Skeletal muscle tissue (tissue), 4 donors: ENCODE measurements around the gene KERA. TPM values are rescaled to one million over a fixed set of nuclear protein-coding genes. Genes with fewer than 3 reads are reported as not detected.
"Not testable (repeated sequence)": the region's sequence is repeated elsewhere in the genome, so short reads cannot be mapped to it uniquely, and the experiment has no call there.

Experiments used
- H3K27ac ChIP-seq: one replicate; pipeline ENCODE4 v1.7.0; 2013; ENCODE audit warnings: mild to moderate bottlenecking, low read depth, low read length, inconsistent platforms
- H3K27me3 ChIP-seq, 3 donors: one replicate each; pipeline ENCODE4 v1.7.0; 2013; ENCODE audit warnings: low read length in 3 of 3; ENCODE audit not compliant: control insufficient read depth in 3 of 3, insufficient read depth in 3 of 3
- H3K36me3 ChIP-seq, 3 donors: one replicate each; pipeline ENCODE4 v1.7.0; 2013; ENCODE audit warnings: low read length in 3 of 3; ENCODE audit not compliant: control insufficient read depth in 3 of 3, insufficient read depth in 3 of 3
- H3K4me1 ChIP-seq, 3 donors: one replicate each; pipeline ENCODE4 v1.7.0; 2013; ENCODE audit warnings: low read length in 3 of 3, mild to moderate bottlenecking in 3 of 3; ENCODE audit not compliant: control insufficient read depth in 3 of 3, insufficient read depth in 3 of 3
- H3K4me3 ChIP-seq, 3 donors: one replicate each; pipeline ENCODE4 v1.7.0; 2013; ENCODE audit warnings: low read length in 3 of 3
- H3K9ac ChIP-seq, 3 donors: one replicate each; pipeline ENCODE4 v1.7.0; 2013; ENCODE audit warnings: low read length in 3 of 3, mild to moderate bottlenecking in 3 of 3, moderate library complexity in 2 of 3, low read depth in 1 of 3
- H3K9me3 ChIP-seq, 3 donors: one replicate each; pipeline ENCODE4 v1.7.0; 2013; ENCODE audit warnings: low read length in 3 of 3; ENCODE audit not compliant: control insufficient read depth in 3 of 3
- total RNA-seq: library from RNA; depleted of rRNA; stranded (reverse); fragments of >200 nt; gene quantifications from one replicate; pipeline ENCODE4 v1.2.3, GENCODE V29; 2014
- donor health status: Osteomylitis.

Gene KERA
- total RNA-seq, 1 donor from 2014 or later = 56.4 TPM

DNA sequence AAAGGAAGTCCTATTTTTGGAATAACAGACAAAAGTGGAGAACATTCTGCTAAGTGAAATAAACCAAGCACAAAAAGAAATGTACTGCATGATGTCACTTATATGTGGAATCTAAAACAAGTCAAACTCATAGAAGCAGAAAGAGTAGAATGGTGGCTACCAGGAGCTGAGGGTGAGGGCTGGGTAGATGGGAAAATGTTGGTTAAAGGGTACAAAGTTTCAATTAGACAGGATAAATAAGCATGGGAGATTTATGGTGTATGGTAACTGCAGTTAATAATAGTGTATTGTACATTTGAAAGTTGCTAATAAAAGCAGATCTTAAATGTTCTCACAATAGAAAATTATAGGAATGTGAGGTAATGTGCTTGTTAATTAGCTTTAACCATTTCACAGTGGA lies 40.6 kb upstream of the KERA start:
- no peaks in the 10 kb centered on the region for H3K4me1 ChIP-seq
- H3K27ac ChIP-seq = no peak overlapping the region
- H3K9ac ChIP-seq = no peak overlapping the region

DNA sequence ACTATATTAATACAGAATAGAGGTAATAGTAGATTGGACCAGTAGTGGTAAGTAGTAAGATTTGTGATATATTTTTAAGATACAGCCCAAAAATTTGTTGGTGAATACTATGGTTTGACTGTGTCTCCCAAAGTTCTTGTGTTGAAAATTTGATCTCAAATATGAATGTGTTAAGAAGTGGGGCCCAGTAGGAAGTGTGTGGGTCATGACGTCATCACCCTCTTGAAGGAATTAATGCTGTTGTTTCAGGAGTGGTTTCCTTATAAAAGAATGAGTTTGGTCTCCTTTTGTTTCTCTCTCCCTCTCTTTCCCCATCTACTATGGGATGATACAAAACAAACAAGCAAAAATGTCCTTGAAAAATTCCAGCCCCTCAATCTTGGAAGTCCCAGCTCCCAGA lies 37.1 kb upstream of the KERA start:
- no peaks in the 10 kb centered on the region for H3K36me3 ChIP-seq
- peaks cover 0 to 1% (median 0%) of the 10 kb centered on the region in 3 donors for H3K9me3 ChIP-seq
- H3K9ac ChIP-seq = no peak overlapping the region
- no peaks in the 10 kb centered on the region for H3K4me1 ChIP-seq
- H3K4me3 ChIP-seq = no peak overlapping the region
- no peaks in the 10 kb centered on the region for H3K27me3 ChIP-seq
- no peak overlapping the region for H3K27ac ChIP-seq

More for the DNA sequence above, 40.6 kb upstream of the KERA start:
- no peaks in the 10 kb centered on the region for H3K9me3 ChIP-seq
- no peak overlapping the region for H3K4me3 ChIP-seq
- H3K27me3 ChIP-seq = no peaks in the 10 kb centered on the region
- H3K36me3 ChIP-seq = no peaks in the 10 kb centered on the region

DNA sequence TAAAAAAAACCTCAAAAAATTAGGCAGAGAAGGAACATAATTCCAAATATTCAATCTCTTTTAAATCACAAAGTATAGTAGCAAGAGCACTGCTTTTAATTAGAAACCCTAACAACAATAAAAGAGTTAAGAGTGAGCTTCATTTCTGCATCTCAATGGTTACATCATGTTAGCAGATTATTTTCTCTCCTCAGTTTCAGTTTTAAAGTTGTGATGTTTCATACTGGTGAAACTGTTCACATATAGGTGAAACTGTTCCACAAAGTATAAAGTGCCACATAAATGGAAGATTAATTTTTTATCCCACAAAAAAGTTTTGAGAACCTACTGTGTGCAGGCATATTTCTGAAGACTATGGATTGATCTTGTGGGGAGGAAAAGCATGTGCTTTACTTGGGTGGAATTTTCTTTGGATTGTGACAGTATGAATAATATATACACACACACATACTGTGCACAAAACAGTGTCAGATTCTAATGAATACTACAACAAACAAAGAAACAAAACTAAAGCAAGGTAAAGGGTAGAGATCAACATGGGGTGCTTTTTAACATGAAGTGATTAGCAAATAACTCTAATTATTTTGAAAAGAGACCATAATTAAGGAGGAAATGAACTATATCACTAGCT lies 36.3 kb upstream of the KERA start:
- Histone ChIP-seq H3K4me1 (no peaks in the 10 kb centered on the region), H3K27me3 (no peaks in the 10 kb centered on the region), H3K9me3 (peaks cover 0 to 2% (median 0%) of the 10 kb centered on the region in 3 donors), H3K4me3 (no peak overlapping the region), H3K36me3 (no peaks in the 10 kb centered on the region), H3K9ac (no peak overlapping the region), H3K27ac (no peak overlapping the region)

DNA sequence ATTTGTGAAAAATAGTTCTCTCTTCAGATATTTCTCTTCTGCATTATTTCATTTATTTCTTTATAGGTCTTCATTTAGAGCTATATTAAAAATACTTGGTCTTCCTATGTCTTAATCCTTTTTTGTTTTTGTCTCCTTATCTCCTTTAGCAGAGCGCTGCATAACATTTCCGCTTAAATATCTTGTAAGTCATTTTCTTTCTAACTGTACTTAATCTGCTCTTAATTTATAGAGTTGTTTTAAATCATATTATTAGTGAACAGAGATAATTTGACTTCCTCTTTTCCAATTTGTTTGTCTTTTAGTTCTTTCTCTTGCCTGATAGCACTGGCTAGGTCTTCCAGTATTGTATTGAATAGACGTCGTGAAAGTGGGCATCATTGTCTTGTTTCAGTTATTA lies 35.5 kb upstream of the KERA start:
- Histone ChIP-seq H3K4me1 (no peaks in the 10 kb centered on the region), H3K9me3 (peaks cover 0 to 3% (median 2%) of the 10 kb centered on the region in 3 donors), H3K36me3 (no peaks in the 10 kb centered on the region), H3K9ac (no peak overlapping the region), H3K27me3 (no peaks in the 10 kb centered on the region), H3K4me3 (no peak overlapping the region), H3K27ac (no peak overlapping the region)

DNA sequence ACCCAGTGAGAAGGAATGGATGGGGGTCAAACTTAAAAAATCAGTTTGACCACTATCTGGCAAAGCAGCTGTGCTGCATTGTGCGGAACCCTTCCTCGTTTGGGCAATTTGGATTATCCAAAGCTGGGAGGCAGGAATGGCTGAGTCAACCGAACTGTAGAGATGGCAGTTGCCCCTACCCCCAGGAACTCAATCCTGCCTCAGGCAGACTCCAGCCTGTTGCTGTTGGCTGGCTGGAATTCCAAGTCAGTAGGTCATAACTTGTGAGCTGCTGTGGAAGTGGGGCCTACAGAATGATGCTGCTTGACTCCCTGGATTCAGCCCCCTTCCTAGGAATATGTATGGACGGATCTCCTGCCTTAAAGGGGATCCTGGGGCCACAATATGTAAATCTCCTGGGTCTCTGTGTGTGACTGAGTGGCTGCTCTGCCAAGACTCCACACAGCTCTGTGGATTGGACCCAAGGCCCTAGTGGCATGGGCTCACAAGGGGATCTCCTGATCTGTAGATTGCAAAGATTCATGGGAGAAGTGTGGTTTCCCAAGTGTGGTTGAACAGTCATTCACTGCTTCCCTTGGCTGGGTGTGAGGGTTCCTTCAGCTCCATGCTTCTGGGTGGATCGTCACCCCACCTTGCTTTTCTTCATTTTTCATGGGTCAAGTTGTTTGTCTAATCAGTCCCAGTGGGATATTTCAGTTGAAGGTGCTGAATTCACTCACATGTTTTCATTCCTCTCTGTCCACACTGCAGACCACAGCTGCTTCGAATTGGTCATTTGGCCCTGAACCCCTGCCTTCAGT lies 34.3 kb upstream of the KERA start:
- no peaks in the 10 kb centered on the region for H3K4me1 ChIP-seq
- no peak overlapping the region for H3K4me3 ChIP-seq
- no peak overlapping the region for H3K27ac ChIP-seq
- H3K36me3 ChIP-seq = no peaks in the 10 kb centered on the region
- no peaks in the 10 kb centered on the region for H3K27me3 ChIP-seq
- H3K9ac ChIP-seq = no peak overlapping the region
- peaks cover 0 to 3% (median 2%) of the 10 kb centered on the region in 3 donors for H3K9me3 ChIP-seq

DNA sequence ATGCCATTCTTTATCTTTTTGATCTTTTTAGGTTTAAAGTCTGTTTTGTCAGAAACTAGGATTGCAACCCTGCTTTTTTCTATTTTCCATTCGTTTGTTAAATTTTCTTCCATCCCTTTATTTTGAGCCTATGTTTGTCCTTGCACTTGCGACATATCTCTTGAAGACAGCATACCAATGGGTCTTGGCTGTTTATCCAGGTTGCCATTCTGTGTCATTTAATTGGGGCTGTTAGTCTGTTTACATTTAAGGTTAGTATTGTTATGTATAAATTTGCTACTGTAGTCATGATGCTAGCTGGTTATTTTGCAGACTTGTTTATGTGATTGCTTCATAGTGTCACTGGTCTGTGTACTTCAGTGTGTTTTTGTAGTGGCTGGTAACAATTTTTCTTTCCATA lies 32.1 kb upstream of the KERA start:
- H3K4me3 ChIP-seq, H3K9ac ChIP-seq, H3K27ac ChIP-seq, H3K4me1 ChIP-seq, H3K9me3 ChIP-seq, H3K27me3 ChIP-seq, H3K36me3 ChIP-seq: not testable (repeated sequence)

DNA sequence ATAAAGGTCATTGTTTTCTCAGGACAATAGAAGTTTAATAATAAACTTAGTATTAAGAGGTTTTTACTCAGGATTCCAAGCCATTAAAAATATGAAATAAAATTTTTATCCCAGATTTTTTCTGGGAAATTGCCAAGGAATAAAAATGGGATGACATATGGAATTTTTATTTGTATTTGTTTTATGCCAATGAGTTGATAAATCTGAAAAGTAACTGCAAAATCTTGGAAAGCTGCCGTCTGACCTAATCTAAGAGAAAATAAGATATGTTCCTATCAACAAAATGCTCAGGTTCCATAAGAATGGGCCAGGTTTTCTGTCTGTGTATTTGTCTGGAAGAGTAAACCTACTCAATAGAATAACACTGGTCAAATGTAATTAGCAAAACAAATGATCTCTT lies 22.2 kb upstream of the KERA start:
- H3K9me3 ChIP-seq = no peaks in the 10 kb centered on the region
- H3K36me3 ChIP-seq = no peaks in the 10 kb centered on the region
- H3K4me1 ChIP-seq = no peaks in the 10 kb centered on the region
- H3K27ac ChIP-seq = no peak overlapping the region
- no peak overlapping the region for H3K9ac ChIP-seq
- H3K27me3 ChIP-seq = no peaks in the 10 kb centered on the region
- H3K4me3 ChIP-seq = no peak overlapping the region

DNA sequence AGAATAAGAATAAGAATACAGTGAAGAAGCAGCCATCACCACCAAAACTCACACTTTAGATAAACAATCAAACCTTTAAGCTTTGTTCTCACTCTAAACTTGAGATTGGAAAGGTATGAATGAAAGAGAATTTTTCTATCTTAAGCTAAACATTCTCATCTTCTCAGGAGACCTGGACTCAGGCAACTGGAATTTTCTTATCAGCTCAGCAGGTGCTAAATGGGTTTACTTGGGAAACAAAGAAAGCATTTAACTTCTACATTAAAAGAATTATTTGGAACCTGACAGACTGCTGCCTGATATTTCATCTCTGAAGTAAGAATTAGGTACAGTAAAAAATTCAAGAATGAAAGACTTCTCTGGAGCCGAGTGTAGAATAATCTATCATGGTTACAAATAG lies 20.7 kb upstream of the KERA start:
- H3K4me3 ChIP-seq = no peak overlapping the region
- no peak overlapping the region for H3K27ac ChIP-seq
- no peaks in the 10 kb centered on the region for H3K9me3 ChIP-seq
- H3K9ac ChIP-seq = no peak overlapping the region
- H3K4me1 ChIP-seq = no peaks in the 10 kb centered on the region
- no peaks in the 10 kb centered on the region for H3K27me3 ChIP-seq
- H3K36me3 ChIP-seq = no peaks in the 10 kb centered on the region

DNA sequence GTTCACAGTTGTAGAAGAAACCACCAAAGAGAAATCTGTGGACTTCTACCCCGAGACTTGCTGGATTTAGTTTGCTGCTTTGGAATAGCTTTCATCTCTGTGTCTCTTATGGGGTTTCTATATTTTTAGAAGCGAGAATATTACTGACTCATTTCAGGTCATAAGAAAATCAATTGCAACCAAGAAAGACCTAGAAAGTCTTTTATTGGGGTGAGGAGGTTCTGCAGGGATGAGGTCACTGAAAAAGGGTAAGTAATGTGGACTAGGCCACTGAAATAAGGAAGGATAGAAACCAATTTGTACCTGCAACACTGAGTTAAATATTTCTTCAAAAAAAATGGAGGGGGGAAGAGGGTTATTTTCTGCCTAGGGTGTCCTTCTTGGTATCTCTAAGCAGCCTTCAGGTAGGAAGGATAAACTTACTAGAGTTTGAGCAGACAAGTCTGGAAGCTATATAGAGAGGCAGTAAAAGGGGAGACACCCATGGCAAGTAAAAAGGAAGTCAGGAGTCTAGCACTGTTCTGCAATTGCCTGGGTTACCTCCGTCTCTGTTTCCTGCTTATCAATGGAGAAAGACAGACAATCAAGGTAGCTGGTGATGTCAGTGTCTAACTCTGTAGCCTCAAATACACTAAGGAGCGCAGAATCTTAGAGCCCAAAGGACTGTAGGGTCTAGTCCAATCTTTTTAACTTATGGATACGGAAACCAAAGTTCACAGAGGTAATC lies 19.6 kb upstream of the KERA start:
- no peak overlapping the region for H3K9ac ChIP-seq
- no peaks in the 10 kb centered on the region for H3K27me3 ChIP-seq
- H3K27ac ChIP-seq = no peak overlapping the region
- H3K36me3 ChIP-seq = no peaks in the 10 kb centered on the region
- H3K4me3 ChIP-seq = no peak overlapping the region
- H3K4me1 ChIP-seq = no peaks in the 10 kb centered on the region
- no peaks in the 10 kb centered on the region for H3K9me3 ChIP-seq

DNA sequence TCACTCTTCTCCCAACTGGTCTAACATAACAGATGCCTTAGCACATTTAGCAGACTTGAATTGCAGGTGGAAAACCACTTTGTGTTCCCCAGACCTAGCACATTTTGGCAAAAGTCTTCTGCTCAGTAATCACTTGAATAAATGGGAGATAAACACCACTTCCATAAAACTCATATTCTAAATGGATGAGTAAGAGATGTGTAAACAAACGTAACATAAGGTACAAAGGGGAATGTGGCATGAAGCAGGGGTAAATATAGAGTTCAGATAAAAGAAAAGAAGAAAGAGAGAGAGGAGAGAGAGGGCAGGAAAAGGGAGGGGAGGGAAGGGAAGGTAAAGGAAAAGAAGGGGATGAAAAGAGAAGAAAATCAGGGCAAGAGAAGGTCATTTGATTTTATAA lies 17.0 kb upstream of the KERA start:
- Histone ChIP-seq H3K36me3 (no peaks in the 10 kb centered on the region), H3K9ac (no peak overlapping the region), H3K4me1 (no peaks in the 10 kb centered on the region), H3K9me3 (no peaks in the 10 kb centered on the region), H3K27ac (no peak overlapping the region), H3K4me3 (no peak overlapping the region), H3K27me3 (no peaks in the 10 kb centered on the region)
